NB4 (cell line): ENCODE measurements around the gene EMP3.

Source experiments
- MYC ChIP-seq: IDR thresholded peaks from 2 replicates; pipeline ENCODE4 v1.6.1; 2011; ENCODE audit warnings: low read depth, low read length
- POLR2A ChIP-seq: IDR thresholded peaks from 2 replicates; pipeline ENCODE4 v1.6.1; 2011; ENCODE audit warnings: mild to moderate bottlenecking; ENCODE audit not compliant: insufficient read length; ENCODE audit errors: extremely low read depth
- TF ChIP-seq, protein P1 (sequence below): IDR thresholded peaks from one replicate; pipeline ENCODE4 v1.5.1; 2012; ENCODE audit warnings: low read depth, low read length
- TF ChIP-seq, protein P2 (sequence below): IDR thresholded peaks from 2 replicates; pipeline ENCODE4 v1.6.1; 2011; ENCODE audit warnings: low read depth, low read length

DNA sequence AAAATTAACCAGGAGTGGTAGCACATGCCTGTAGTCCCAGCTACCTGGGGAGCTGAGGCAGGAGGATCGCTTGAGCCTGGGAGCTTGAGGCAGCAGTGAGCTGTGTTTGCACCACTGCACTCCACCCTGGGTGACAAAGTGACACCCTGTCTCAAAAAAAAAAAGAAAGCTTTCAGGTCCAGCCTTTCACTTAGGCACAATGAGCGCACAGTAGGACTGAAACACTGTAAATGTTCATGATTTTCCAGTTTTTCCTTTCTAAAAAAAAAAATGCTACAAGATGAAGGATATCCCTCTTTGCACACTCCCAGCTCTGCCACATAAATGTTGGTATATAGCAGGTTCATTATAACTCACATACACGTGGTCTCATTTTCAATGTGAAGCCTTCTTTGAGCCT is 37.6 kb upstream of the EMP3 start:
- TF ChIP-seq, protein P1, sequence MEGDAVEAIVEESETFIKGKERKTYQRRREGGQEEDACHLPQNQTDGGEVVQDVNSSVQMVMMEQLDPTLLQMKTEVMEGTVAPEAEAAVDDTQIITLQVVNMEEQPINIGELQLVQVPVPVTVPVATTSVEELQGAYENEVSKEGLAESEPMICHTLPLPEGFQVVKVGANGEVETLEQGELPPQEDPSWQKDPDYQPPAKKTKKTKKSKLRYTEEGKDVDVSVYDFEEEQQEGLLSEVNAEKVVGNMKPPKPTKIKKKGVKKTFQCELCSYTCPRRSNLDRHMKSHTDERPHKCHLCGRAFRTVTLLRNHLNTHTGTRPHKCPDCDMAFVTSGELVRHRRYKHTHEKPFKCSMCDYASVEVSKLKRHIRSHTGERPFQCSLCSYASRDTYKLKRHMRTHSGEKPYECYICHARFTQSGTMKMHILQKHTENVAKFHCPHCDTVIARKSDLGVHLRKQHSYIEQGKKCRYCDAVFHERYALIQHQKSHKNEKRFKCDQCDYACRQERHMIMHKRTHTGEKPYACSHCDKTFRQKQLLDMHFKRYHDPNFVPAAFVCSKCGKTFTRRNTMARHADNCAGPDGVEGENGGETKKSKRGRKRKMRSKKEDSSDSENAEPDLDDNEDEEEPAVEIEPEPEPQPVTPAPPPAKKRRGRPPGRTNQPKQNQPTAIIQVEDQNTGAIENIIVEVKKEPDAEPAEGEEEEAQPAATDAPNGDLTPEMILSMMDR = no peak
- TF ChIP-seq MYC = no peak
- no peak for TF ChIP-seq POLR2A
- TF ChIP-seq, protein P2, sequence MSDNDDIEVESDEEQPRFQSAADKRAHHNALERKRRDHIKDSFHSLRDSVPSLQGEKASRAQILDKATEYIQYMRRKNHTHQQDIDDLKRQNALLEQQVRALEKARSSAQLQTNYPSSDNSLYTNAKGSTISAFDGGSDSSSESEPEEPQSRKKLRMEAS = no peak
